GM18858 (cell line): ENCODE data around the gene MRPL9.
"Not testable (repeated sequence)": the region's sequence is repeated elsewhere in the genome, so short reads cannot be mapped to it uniquely, and the experiment has no call there.

Experiments used
- ATAC-seq: cut with Tn5 transposase; IDR thresholded peaks from one replicate; pipeline ENCODE4 v1.9.1; 2021; ENCODE audit not compliant: unreplicated experiment

MRPL9 gene

GRCh38 chr1:151733995-151734394 is 29.3 kb downstream of the MRPL9 start:
- ATAC-seq: not testable (repeated sequence)

- no peak for ATAC-seq
Measured at GRCh38 chr1:151733126-151733525, 30.2 kb downstream of the MRPL9 start.

- no peak for ATAC-seq
Measured at GRCh38 chr1:151729966-151730291, 33.4 kb downstream of the MRPL9 start.

- ATAC-seq: no peak
Measured at GRCh38 chr1:151729157-151729965, 33.9 kb downstream of the MRPL9 start.

- ATAC-seq: no peak
Measured at GRCh38 chr1:151728151-151729054, 34.9 kb downstream of the MRPL9 start.

- no peak for ATAC-seq
Measured at GRCh38 chr1:151723726-151724370, 39.4 kb downstream of the MRPL9 start.

- no peak for ATAC-seq
Measured at GRCh38 chr1:151721788-151722510, 41.3 kb downstream of the MRPL9 start.

GRCh38 chr1:151720974-151721787 is 42.1 kb downstream of the MRPL9 start, which contains the start of gene RIIAD1:
Gene RIIAD1 (plus strand): TSS chr1:151721522. CDS start chr1:151721537, 15 bp downstream.
- no peak for ATAC-seq

GRCh38 chr1:151720554-151720953 is 42.7 kb downstream of the MRPL9 start:
- ATAC-seq: no peak

GRCh38 chr1:151720125-151720524 is 43.2 kb downstream of the MRPL9 start:
- no peak for ATAC-seq

GRCh38 chr1:151718666-151719065 is 44.6 kb downstream of the MRPL9 start:
- ATAC-seq: no peak

GRCh38 chr1:151718011-151718431 is 45.3 kb downstream of the MRPL9 start:
- no peak for ATAC-seq

GRCh38 chr1:151716771-151717631 is 46.3 kb downstream of the MRPL9 start, which contains the start of gene CELF3:
Gene CELF3 (minus strand): TSS chr1:151716803. CDS start chr1:151716020, 783 bp downstream.
- no peak for ATAC-seq

GRCh38 chr1:151716405-151716762 is 46.9 kb downstream of the MRPL9 start:
- ATAC-seq: no peak

GRCh38 chr1:151715726-151716404 is 47.4 kb downstream of the MRPL9 start:
- no peak for ATAC-seq

GRCh38 chr1:151714820-151715725 is 48.2 kb downstream of the MRPL9 start:
- ATAC-seq: no peak

- no peak for ATAC-seq
Measured at GRCh38 chr1:151713874-151714273, 49.4 kb downstream of the MRPL9 start.
